GM18526 (cell line): ENCODE measurements around the gene PRG3.

Experiments
- POLR2A ChIP-seq: IDR thresholded peaks from 3 replicates; pipeline ENCODE4 v1.6.1; 2011; ENCODE audit not compliant: insufficient read length; ENCODE audit errors: extremely low read depth

PRG3 gene

DNA sequence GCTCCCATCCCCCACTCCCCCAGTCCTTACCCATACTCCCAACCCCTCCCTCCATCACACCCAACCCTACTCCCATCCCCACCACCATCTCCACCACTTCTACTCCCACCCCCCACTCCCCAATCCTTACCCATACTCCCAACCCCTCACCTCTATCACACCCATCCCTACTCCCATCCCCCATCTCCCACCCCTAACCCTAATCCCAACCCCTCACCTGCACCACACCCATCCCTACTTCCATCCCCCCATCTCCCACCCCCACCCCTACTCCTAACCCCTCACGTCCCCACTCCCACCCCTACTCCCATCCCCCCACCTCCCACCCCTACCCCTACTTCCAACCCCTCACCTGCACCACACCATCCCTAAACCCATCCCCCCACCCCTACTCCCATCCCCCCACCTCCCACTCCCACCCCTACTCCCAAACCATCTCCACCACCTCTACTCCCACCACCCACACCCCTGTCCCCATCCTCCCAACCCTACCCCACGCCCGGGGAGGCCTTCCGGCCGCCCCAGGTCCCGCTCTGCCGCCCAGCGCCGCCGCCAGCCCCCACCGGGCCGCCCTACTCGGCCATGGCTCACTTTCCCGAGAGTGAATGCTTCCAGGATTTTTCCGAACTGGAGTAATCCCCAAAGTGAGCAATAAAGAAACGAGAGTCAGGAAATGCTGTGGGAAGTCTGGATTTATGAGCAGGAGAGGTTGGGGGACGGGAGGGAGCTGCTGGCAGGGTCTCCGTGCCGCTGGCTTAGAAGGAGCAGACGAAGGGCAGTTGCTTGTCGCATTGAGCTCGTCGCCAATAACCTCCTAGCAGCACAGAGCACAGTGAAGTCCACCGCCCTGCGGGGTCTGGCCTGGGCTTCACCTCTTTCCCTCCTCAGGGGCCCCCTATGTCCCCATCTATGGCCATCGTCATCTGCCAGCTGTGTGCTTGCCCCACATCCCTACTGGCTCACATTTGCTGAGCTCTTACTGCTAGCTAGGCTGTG lies 4.6 kb downstream of the PRG3 start:
- no peak for TF ChIP-seq POLR2A

DNA sequence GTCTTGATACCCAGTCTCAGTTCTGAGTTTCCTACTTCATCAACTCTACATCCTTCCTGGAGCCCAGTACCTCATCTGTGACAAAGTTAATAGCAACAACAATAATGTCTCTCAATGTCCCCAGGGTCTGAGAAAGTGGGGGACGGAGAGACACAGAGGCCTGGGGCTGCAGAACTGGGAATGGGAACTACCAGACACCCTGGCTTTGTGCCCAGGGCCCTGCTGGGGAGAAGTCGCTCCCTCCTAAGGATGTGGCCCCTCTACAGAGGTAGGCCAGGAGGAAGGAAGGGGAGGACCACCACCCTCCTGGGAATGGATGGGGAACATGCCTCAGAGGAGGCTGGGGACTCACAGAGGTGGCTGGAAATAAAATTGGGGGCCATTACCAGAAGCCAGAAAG lies 5.5 kb downstream of the PRG3 start:
- no peak for TF ChIP-seq POLR2A

DNA sequence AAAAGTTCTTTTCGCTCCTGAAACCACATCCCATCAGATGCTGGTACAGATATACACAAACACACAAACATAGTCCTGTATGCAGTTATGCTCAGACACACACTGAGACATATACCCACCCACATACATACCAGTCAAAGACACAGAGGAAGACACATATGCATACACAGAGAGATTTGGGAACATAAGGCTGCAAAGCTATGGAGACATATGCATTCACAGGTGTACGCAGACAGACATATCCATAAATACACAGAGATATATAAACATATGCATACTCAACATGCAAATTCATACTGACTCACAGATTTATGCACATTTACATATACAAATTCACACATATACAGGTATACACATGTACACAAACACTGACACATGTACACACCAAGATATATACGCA lies 6.0 kb downstream of the PRG3 start:
- no peak for TF ChIP-seq POLR2A

DNA sequence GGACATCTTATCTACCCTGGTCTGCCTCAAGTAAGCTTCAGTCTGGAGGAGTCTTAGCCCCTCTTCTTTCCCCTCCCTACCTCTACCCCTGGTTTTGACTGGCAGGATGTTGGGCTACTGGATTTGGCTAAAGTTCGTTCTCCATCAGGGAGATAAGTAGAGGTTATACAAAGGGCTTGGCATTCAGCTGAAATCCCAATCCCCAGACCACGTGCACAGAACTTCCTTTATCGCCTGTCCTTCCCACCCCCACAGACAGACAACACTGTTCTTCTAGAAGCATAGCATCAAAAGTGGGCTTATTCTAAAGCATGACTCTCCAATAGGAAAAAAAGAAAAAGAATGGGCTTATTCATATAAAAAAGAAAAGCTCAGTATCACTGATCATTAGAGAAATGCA lies 7.8 kb downstream of the PRG3 start:
- no peak for TF ChIP-seq POLR2A

DNA sequence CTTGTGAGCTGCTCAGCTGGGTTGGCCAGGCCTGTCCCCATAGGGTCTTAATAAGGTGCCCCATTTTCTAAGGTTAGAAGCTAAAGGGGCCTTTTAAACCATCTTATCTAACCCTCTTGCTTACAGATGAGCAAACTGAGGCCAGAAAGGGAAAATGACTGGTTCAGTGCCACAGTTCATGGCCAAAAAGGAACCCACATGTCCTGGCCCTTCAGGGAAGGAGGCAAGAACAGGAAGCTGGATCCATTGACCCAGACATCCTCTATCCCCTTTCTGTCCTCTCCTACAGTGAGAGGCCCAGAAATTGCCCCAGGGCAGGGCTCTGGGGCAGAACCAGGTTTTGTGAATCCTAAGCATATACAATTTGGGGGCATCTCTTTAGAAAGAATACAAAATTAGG lies 10.0 kb downstream of the PRG3 start:
- no peak for TF ChIP-seq POLR2A

DNA sequence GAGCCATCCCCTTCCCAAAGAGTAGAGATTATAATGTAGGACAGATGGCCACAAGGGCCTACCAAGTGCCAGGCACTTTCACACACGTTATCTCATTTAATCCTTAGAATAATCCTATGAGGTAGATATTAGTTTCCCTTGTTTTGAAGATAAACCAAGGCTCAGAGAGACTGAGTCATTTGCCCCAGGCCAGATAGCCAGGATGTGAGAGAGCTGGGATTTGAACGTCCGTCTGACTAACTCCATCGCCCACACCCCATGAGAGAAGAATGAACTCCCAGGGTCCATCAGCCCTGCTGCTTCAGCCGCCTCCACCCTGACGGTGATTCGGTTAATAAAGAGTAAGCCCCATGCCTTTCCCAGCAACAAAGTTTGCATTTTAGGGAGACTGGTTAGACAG lies 10.7 kb downstream of the PRG3 start:
- TF ChIP-seq POLR2A = no peak

DNA sequence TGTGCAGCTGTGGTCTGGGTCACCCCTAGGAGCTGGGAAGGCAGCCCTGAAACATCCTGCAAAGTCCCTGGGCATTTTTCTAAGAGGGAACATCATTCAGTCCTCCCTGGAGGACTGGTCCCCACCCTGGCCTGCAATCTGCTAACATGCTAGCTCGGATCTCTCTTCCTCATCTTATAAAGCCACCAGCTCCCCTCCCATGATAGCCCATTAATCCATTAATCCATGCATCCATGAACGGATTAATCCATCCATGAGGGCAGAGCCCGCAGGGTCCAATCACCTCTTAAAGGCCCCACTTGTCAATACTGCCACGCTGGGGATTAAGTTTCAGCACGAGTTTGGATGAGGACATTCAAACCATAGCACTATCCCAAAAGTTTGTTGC lies 12.1 kb downstream of the PRG3 start:
- TF ChIP-seq POLR2A = no peak

DNA sequence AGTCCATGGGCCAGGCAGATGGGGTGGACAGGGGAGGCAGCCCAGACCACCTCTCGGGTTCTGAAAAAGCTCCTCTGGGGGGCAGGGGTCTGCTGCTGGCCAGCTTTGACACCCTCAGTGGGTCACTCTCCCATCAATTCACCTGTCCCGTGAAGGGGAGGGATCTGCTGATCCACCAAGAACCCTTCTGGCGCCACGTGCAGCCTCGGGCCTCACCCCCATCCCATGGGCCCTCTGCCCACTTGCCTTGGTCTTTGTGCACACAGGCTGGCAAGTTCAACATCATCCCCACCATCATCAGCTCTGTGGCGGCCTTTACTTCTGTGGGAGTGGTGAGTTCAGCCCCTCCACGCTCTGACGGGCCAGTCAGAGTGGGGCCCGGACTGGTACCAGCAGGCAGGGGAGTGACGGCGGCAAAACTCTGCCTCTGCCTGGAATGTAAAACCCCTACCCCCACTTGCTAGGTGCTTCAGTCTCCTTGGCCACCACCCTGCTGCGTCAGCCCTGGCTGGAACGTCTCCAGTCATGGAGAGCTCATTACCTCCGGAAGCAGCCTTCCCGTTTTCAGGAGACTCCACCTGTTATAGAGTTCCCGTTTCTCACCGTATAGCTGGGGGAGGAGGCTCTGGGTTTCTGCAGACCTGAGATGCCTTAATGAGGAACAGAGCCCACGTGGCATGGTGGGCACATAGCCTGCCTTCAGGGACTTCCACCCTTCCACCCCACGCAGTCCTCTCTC lies 12.7 kb downstream of the PRG3 start:
- no peak for TF ChIP-seq POLR2A

DNA sequence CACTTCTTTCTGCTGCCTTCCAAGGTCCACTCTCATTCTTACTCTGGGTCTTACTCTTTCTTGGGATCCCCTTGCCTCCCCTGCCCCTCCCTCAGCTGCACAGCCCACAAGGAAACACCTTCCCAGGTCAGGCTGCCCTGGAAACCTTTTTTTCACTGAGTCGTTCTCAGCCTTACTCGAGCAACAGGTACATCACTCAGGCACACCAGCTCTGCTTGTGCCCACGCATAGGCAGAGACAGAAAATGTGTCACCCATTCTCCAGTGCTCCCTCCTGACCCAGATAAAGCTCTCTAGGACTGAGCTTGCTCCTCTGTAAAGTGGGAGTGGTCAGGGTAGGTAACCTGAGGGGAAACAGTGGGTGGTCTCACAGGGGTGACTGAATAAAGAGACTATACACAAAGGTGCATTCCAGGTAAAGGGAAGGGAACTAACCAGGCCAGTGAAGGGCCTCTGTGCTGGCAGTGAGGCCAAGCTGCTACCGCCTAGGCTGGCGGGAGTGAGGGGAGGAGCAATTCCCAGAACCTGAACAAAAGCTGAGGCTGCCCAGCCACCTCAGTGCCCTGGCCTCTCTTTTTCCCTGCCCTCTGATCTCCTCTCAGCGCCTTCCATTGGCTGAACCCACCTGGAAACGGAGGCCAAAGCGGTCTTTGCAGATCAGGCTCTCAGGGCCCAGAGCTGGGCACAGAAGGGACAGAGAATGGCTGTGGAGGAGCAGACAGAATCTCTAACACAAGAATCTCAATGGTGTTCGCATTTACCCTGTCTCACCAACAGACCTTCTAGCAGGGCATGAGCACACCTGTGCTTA lies 15.9 kb downstream of the PRG3 start:
- no peak for TF ChIP-seq POLR2A

DNA sequence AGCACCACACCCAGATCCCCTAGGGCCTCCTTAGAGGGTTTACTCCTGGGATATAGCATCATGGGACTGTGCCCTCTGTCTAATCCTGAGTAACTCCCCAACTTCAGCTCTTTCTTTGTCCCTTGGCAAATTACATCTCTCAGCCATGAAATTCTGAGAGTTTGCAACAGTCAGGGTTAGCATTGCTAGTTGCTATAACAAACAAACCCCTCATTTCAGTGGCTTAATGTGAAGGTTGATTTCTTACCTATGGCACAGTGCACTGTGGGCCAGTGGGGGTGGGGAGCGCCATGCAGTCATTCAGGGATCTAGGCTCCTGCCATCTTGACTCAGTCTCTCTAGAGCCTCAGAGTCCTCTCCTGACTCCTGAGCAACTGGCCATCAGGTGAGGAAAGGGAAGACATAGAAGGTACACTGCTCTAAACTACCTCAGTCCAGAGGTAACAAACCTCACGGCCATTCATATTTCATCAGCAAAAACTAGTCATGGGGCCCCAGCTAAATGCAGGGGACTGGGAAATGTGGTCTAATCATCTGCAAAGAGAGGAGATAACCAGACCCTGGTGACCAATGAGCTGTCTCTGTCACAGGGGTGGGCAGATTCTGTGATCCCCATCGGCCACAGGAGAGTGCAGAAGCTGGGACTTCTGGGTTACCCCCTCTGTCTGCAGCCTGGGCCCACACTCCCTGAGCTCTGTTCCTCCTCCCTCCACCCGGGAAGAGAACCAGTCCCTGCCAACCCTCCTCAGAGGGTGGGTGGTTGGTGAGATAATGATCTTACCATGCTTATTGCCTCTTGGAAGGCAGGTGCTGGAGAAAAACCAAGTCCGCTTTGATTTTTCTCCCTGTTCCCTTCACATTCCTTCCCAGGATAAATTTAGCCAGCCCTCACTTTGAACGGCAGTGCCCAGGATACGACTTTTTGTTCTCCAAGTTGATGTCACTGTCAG lies 17.5 kb downstream of the PRG3 start:
- no peak for TF ChIP-seq POLR2A

DNA sequence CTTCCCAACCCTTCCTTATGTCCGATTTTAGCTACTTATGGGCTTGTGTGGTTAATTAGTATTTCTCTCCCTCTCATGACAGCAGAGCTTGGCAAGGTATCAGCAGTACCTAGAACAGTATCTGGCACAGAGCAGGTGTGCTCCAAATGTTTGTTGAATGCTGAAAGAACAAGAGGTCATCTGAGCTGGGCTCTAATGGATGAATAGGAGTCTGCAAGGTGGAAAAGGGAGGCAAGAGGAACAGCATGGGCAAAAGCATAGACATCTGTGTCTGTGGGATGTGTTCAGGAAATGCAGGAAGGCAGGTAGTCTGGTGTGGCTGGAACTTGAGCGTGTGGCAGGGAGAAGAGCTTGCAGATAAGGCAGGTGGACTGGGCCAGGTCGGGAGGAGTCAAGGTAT lies 19.0 kb downstream of the PRG3 start:
- no peak for TF ChIP-seq POLR2A

DNA sequence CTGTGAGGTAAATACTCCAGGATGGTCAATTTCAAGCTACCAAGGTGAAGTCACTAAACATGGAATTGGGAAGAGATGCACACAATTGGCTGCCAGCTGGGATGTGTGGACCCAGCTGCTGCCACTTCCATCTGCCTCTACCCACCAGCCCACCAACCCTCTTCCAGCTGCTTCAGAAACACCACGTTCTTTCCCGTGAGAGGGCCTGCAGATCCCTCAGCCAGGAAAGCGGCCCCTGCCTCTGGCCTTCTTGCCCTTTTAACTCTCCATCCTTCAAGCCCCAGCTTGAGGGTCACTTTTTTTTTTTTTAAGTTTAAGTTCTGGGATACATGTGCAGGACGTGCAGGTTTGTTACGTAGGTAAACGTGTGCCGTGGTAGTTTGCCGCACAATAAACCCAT lies 20.0 kb downstream of the PRG3 start:
- TF ChIP-seq POLR2A = no peak

DNA sequence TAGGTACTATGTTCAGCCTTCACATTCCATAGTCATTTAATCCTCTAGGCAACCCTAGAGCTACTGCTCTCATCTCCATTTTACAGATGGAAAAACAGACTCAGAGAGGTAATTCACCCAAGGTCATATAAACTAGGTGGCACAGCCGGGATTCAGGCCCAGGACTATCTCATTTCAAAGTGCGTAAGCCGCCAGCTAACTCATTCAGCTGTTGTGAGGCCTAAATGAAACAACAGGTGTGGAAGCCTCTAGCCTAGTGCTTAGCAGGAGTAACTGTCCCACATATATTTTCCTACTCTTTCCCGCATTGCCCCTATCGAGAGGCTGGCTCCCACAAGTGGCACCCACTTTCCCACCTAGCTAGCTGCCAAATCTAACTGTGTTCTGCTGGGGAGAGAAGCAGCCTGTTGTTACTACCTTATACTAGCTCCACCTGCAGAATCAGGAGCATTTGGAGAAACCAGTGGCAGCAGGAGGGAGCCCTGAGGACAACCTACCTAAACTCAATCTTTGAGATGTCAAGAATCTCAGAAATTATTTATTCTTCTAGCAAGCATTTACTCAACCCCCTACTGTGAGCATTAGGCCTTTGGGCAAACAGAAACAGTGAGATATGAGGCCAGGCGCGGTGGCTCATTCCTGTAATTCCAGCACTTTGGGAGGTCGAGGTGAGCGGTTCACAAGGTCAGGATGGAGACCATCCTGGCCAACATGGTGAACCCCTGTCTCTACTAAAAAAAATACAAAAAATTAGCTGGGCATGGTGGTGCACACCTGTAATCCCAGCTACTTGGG lies 20.9 kb downstream of the PRG3 start:
- no peak for TF ChIP-seq POLR2A

DNA sequence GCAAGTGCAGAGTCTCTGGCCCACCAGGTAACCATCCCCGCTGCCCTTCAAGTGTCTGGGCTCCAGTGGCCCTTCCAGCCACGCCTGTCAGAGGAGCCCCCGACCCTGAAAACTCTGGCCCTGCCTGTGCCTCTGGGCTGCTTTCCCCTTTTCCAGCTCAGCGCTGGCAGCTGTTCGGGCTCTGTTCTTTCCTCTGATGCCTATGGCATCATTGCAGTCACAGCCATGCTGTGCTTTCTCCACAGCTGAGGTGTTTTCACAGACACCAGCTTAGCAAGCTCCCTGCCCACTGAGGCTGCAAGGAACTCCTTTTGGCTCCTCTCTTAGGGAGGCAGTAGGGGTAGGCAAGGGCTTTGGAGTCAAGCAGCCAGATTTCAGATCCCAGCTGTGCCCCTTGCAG lies 21.6 kb downstream of the PRG3 start:
- no peak for TF ChIP-seq POLR2A

DNA sequence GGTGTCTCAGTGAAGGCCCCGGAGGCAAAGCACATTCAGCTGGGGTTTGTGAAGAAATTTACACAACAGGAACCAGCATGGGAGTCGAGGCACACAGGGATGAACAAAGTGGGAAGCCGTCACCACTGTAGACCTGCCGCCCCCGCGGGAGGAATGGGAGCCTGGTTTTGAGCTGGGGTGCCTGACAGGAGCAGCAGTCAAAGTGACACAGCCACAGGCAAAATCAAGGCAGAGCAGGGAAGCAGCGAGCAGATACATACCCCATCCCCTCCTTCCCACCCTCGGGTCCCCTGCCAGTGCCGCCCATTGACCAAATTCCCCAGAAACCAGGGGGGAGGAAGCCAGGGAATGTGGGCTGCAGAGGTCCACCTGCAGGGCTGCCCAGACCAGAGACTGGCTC lies 22.0 kb downstream of the PRG3 start:
- TF ChIP-seq POLR2A = no peak
